Erythroblast (primary cell): ENCODE results near the gene SCRN1.

Experiments
- GATA1 ChIP-seq: IDR thresholded peaks from 2 replicates; pipeline ENCODE4 v1.6.1; 2011; ENCODE audit warnings: low read depth, mild to moderate bottlenecking, control low read depth, low read length, moderate library complexity
- POLR2A ChIP-seq: IDR thresholded peaks from 2 replicates; pipeline ENCODE4 v1.6.1; 2011; ENCODE audit warnings: mild to moderate bottlenecking, low read length

DNA sequence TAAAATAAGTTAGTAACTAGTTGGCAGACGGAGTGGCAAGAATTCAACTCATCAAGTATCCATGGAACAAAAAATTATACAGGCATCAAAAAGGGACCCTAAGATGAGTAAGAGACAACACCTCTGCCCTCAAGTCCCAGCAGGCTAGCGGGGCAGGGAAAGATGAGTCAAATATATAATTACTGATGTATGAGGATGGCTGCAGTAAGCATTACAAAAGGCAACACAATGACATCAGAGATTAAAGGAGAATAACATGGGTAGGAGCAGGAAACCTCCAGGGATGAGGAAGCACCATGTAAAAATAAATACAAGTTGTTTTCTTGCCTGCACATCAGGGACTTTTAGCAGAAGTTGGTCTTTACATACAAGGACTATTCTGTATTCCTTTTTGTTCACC lies 49.4 kb downstream of the SCRN1 start:
- TF ChIP-seq POLR2A, result no peak
- TF ChIP-seq GATA1, result no peak
